ENCODE data around the gene MAP3K14. TPM values are rescaled to one million over a fixed set of nuclear protein-coding genes. Genes with fewer than 3 reads are reported as not detected.

Gene MAP3K14
- total and polyA plus RNA-seq, 8 donors, result 6.1 to 16.4 (median 8.1) TPM

GRCh38 chr17:45298546-45299285 is 18.1 kb downstream of the MAP3K14 start:
- H3K9me3 ChIP-seq, result no peaks in the 10 kb centered on the region
- no peak overlapping the region for H3K4me3 ChIP-seq
- ATAC-seq (no peak), DNase-seq (no peak), FAIRE-seq (no peak)
- intact Hi-C loops (cut with DNase I), result no loop called here
- TF ChIP-seq, protein P1, sequence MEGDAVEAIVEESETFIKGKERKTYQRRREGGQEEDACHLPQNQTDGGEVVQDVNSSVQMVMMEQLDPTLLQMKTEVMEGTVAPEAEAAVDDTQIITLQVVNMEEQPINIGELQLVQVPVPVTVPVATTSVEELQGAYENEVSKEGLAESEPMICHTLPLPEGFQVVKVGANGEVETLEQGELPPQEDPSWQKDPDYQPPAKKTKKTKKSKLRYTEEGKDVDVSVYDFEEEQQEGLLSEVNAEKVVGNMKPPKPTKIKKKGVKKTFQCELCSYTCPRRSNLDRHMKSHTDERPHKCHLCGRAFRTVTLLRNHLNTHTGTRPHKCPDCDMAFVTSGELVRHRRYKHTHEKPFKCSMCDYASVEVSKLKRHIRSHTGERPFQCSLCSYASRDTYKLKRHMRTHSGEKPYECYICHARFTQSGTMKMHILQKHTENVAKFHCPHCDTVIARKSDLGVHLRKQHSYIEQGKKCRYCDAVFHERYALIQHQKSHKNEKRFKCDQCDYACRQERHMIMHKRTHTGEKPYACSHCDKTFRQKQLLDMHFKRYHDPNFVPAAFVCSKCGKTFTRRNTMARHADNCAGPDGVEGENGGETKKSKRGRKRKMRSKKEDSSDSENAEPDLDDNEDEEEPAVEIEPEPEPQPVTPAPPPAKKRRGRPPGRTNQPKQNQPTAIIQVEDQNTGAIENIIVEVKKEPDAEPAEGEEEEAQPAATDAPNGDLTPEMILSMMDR (IDR thresholded peaks at IDR 0.05), result no peak
- 89 to 92% methylated on average over 8 of the region's 8 CpGs for WGBS, 2 donors
- H3K36me3 ChIP-seq, result no peaks in the 10 kb centered on the region
- H3K4me1 ChIP-seq, result peaks cover 18 to 65% (median 47%) of the 10 kb centered on the region in 3 donors
- no peaks in the 10 kb centered on the region for H3K27me3 ChIP-seq
- peak overlapping the region in 3 of 4 donors; percentile 27 to 62 (median 33) for H3K27ac ChIP-seq

GRCh38 chr17:45296833-45297124 is 20.0 kb downstream of the MAP3K14 start:
- ATAC-seq, result no peak
- DNase-seq, result no peak
- TF ChIP-seq, protein P1 (IDR thresholded peaks at IDR 0.05), result no peak
- WGBS, 2 donors, result 7 to 10% methylated on average over 1 of the region's 1 CpG
- peaks cover 37 to 78% (median 66%) of the 10 kb centered on the region in 3 donors for H3K4me1 ChIP-seq
- no peak for FAIRE-seq
- no peaks in the 10 kb centered on the region for H3K9me3 ChIP-seq
- no peak overlapping the region for H3K4me3 ChIP-seq
- peak overlapping the region in 2 of 4 donors; percentile 18 to 40 for H3K27ac ChIP-seq
- no peaks in the 10 kb centered on the region for H3K27me3 ChIP-seq
- intact Hi-C loops (cut with DNase I), result no loop called here
- H3K36me3 ChIP-seq, result no peaks in the 10 kb centered on the region

- DNase-seq (no peak), ATAC-seq (no peak), FAIRE-seq (no peak)
- TF ChIP-seq, protein P1 (IDR thresholded peaks at IDR 0.05), result no peak
- 90 to 92% methylated on average over 7 of the region's 7 CpGs for WGBS, 2 donors
- peak overlapping the region in 3 of 4 donors; percentile 15 to 40 (median 18) for H3K27ac ChIP-seq
- H3K36me3 ChIP-seq, result no peaks in the 10 kb centered on the region
- H3K9me3 ChIP-seq, result no peaks in the 10 kb centered on the region
- H3K4me1 ChIP-seq, result peaks cover 41 to 83% (median 72%) of the 10 kb centered on the region in 3 donors
- intact Hi-C loops (cut with DNase I), result no loop called here
- no peaks in the 10 kb centered on the region for H3K27me3 ChIP-seq
- H3K4me3 ChIP-seq, result no peak overlapping the region
Measured at GRCh38 chr17:45296003-45296832, 20.6 kb downstream of the MAP3K14 start.

GRCh38 chr17:45294506-45294905 is 22.3 kb downstream of the MAP3K14 start:
- DNase-seq, result peak in 4 of 6 donors; percentile 58 to 82 (median 70)
- peak overlapping the region; percentile 36 to 75 (median 59) for H3K27ac ChIP-seq
- H3K27me3 ChIP-seq, result no peaks in the 10 kb centered on the region
- no peak overlapping the region for H3K4me3 ChIP-seq
- H3K36me3 ChIP-seq, result peaks cover 0 to 4% (median 0%) of the 10 kb centered on the region in 3 donors
- intact Hi-C loops (cut with DNase I), result no loop called here
- no peaks in the 10 kb centered on the region for H3K9me3 ChIP-seq
- ATAC-seq, result peak; percentile 58 to 80 (median 67)
- 9% methylated on average over 3 of the region's 3 CpGs for WGBS, 2 donors
- H3K4me1 ChIP-seq, result peaks cover 54 to 91% (median 76%) of the 10 kb centered on the region in 3 donors
- TF ChIP-seq, protein P1 (IDR thresholded peaks at IDR 0.05), result no peak
- no peak for FAIRE-seq
